DMS153 treated with DMSO at 0.1 percent for 48 hours (cell line): ENCODE results near the gene ZBTB20.
A peak's percentile ranks its signal among the peaks of the same experiment; 100 is the strongest.

Source experiments
- DNase-seq: peaks from one replicate; lab custom pipeline; 2025; ENCODE audit not compliant: unreplicated experiment; lab: John Stamatoyannopoulos, UW

Gene ZBTB20

DNA sequence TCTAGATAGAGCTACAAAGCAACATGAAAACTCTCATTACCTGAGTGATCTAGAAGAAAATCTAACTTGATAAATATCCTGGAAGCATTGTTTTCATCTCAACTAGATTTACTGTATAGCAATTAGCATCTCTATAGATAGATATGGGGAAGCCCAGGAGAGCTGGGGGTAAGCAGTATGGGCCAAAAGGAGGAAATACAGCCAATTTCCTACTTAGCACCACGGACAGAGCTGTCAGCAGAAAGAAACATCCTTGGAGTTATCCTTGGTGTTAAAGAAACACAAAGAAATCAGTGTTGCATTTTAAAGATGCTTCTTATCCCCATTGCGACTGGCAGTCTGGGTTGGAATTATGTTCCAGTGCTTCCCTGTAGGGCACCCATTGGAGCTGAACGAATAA lies 727.0 kb downstream of the ZBTB20 start:
- no peak for DNase-seq

DNA sequence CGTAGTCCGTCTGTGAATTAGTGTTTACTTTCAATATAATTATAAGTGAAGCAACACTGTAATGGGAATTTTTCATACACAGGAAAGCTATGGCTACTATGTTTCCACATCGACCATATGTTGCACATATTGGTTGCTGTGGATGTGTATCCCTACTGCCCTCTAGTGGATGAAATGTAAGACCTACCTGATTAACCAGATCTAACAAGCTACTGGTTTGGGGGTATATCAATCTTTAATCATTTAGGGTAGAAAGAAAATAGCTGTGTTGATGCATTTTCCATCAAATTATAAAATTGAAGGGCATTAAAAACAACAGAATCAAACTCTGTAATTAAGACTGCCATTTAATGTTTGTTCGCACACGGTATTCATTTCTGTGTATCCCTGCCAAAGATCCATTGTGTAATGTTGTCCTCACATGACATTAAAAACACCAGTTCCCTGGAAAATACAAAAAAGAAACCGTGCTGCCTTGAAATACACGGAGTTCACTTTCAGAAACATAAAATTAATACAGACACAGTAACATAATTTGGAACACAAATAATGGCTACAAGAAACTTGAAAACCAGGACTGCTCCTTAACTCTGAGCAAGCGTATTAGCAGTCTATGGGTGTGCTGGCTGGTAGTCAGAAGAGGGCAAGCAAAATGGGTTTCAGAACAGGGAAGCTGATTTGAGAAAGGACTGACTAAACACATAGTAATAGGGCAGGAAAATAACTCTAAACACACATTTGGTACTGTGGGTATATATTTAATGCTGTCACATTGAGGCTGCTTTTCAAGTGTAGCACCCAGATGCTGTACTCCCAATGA lies 728.2 kb downstream of the ZBTB20 start:
- DNase-seq = peak; percentile 63

DNA sequence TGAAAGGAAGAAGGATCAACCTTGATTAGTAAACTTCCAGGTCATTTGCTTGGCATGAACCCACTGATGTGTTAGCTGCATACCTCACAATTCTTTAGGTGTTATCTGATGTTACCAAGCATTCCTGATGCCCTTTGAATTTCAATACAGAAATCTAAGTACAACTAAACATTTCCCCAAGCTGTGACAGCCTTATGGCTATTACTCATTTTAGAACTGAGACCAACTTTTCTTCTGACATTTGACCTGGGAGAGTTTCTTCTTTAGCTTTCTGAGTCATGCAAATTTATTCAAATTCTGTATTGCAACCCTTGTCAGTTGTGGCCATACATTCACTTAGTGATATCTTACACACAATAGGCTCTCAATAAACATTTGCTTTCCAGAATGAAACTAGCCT lies 729.0 kb downstream of the ZBTB20 start:
- DNase-seq = no peak

DNA sequence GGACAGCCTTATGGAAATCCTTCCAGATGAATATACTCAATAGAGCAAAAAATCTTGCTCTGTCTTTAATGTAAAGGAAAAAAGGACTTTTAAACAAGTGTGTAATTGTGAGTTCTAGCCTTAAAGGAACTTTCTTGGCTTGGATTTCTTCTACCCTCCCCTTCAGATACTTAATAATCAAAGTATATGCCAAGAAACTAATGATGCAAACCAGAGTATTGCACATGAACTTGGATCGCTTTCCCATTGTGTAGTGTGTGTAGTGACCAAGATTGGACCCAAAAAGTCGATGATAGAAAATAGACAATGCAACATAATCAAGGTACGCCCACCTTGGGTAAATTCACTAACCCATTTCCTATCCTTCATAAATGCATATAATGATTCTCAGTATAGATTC lies 729.4 kb downstream of the ZBTB20 start:
- no peak for DNase-seq

DNA sequence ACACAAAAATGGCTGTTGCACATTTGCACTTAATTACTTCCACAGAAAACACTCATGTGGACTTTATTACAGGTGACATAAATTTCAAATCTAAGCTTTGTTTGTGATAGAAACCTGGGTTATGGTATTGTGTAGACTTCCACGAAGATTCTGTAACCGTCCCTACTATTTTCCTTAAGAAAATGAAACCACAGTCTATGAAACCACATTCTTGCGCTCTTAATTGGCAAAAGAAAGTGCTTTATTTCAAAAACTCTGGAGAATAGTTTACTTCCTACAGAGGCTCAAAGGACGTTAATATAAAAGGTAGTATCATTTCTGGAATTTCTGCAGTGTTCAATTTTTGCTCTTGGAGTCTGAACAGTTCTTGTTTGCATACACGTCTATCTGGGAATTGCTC lies 729.8 kb downstream of the ZBTB20 start:
- no peak for DNase-seq

DNA sequence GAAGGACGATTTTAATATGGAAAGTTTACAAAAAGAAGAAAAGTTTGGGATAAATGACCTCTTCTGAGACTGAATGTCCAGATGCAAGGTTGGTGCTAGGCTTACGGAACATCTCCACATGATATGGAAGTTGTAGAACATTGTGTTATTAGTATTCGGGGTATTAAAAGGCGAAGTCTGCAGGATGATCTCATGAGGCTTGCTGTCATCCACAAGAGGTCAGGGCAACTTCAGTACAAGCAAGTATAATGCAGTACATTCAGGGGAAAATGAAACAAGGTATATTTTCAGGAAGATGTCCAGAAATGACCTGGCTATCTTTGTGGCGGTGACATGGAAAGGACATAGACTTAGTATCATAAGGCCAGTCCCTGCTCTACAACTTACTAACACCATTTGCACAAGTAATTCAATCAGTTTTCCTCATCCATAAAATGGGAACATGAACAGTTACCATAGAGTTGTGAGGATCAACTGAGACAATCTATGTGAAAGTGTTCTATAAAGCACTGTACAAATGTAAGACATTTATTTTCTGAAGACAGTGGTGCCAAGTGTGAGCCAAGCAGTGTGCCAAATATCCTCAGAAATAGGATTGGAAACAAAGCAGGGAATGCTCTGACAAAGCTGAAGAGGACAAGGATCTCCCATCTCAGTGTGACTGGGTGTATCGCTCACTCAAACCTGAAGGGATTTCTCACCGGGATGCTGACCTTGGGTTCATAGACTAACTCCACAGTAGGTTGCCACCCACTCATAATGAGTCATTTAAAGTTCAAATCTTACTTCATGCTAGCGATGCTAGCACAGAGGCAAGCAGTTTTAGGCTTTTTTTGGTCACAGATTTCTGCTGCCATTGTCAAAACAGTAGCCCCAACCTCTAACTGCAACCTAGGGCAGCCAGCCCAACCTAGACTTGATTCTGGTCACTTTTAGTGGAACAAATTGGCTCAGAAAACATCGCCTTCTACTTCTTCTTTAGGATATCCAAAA lies 735.0 kb downstream of the ZBTB20 start:
- no peak for DNase-seq

DNA sequence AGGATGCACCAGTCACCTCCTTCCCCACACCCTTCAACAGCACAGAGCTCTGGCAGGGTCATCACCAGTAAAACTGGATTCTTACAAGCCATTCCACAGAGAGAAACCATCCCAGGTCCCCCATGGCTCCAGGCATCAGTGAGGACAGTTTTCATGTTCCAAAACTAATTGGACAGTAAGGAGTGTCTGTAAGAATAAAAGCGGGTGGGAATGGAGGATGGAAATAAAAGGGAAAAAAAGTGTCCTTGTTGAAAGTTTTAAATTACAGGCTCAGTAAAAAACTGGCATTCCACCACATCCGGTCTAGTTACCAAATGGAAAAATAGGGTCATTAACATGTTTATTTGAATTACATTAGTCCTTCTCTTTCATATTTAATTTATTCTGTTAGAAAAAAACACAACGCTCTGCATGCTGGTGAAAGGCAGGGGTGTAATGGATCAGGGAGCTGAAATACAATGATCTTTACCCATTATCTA lies 735.9 kb downstream of the ZBTB20 start:
- DNase-seq = no peak

DNA sequence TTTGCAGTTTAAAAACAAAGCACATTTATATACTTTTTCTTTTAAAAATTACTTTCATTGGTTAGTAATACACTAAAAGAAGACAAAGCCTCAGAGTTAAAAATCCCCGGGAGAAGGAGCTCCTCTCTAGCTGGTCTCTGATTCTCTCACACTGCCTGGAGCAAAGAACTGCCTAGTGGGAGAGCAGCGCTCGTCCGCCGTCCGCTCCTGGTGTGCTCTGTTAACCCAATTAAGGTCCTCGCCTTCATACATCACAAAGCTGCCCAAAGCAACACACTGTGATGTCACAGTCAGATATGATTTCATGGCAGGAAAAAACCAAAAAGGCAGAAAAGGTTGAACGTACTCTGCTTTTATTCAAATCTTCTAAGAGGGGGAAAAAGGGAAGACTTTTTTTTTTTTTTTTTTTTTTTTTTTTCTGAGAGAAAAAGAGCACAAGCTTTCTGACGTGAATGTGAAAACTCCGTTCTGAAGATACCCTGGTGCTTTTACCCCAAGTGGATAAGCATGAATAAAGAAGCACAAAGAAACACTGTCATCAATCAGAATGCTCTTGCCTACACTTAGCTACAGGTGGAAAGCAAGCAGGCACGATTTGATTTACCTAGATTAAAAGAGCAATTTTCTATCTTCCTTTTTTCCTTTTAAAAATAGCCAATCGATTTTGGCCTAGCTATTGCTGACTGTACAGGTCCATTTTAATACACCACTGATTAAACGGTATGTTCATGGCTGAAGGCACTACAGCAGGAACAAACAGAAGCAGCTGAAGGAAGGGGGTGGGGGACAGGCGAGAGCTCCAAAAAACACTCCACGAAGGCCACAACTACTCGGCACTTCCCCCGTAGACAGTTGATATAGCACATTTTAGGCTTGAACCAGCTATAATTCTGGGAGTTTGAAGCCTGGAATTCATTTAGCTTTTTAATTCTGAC lies 738.1 kb downstream of the ZBTB20 start:
- no peak for DNase-seq

DNA sequence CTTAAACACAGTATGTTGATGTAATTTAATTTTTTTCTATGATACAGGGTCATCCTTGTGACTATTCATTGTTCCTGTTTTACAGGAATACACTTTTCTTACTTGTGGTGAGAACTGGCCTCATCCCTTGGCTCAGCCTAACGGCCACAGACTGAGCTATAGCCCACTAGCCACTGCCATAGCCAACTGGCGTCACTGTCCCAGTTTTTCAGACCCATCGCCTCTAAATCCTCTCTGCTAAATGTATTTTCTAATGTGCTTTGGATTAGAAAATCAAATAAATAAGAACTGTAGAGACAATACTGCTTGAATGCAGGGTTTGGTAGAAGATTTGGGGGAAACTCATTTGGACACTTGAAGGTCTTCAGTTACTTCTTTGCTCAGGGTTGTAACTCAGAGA lies 740.2 kb downstream of the ZBTB20 start:
- no peak for DNase-seq

DNA sequence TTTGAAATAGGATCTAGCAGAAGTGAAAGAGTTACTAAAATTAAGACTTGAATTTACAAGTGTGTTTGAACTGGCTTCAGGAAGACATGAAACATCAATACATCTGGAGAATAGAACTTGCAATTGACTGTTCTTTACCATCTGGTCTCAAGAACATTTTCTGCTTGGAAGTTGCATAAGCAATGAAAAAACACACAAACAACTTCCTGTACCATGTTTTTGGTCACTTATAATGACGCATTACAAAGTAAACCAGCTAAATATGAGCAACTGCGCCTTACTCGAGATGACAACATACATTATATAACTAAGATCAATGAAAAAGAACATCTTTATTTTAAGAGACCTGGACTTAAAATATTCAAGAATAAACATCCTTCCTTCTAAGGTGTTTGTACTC lies 740.8 kb downstream of the ZBTB20 start:
- DNase-seq = no peak

DNA sequence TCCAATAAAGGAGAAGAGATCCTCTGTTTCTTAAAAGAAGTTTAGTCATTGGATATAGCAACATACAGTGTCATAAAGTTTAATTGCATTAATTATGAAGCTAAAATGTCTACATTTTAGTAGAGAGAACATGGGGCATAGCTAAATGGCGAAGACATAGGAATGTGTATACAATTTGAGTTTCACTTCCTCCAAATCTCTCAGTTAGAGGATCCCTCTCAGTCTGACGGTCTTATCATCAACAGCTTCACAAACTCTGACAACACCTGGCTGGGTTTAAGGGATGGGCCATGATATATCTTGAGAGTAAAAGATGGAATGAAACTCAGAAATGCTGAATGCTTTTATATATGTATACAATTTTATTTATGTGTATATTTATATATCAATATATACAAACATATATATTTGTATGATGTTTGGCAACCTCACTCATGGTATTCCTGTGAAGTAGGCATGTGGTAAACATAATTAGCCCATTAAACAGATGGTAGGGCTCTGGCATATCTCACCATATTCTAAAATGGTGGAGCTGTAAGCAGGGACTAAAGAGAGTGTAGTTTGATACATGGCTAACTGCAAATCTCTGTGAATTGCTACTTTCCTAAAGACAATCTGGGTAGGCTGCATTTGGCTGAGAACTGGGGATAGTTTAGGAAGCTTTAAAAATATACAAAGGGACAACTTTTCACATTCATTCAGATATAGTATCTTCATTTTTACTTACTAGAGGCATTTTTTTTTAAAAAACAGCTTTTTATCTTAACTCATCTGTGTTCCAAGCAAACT lies 741.7 kb downstream of the ZBTB20 start:
- no peak for DNase-seq

DNA sequence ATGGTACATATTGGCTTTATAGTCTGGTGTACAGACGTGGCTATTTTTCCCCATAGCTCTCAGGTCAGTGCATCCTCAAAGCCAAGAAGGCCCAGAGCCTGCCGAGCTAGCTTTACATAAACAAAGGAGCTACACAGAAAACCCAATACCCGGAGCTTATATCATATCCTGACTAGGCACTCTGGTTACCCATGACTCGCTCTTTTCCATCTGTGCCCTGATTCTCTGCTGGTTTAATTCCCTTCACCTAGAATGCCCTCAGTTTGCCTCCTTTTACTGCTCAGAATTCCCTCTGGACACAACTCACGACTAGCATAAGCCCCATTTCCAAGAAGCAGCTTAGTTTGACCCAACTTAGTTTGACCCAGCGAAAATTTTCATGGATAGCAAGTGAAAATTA lies 742.5 kb downstream of the ZBTB20 start:
- no peak for DNase-seq

DNA sequence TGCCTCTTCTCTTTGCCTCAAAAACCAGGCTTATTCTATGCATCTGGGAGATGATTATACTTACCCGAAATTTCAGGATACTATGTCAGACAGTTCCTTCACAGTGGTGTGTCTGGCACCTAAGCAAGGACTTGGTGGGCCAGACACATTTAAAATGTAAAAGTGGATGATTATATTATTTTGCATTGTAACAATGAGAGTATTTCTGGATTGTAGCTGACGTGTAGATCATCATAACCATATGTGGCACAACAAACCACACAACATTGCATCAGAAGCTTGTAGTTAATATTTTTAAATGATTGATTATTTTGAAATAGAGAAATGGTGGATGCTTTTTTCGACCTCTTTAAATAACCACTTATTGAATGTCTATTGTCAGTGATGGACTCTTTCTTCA lies 744.2 kb downstream of the ZBTB20 start:
- DNase-seq = no peak

DNA sequence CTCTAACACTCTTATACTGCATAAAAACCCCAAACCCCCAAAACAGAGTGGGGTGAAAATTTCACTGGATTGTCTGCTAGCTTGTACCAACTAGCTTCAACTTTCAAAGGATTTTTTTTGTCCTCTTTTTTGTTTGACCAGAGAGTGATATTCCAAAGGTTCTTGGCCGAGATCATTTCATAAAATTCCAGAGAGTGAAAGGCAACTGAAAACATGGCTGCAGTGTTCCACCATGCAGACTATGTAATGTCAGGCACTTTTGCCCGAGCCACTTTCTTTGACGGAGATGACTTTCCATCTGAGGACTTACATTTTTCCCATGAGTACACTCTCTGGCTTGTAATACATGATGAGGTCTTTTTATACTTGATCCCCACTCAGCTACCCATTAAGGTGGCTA lies 745.7 kb downstream of the ZBTB20 start:
- DNase-seq = no peak

DNA sequence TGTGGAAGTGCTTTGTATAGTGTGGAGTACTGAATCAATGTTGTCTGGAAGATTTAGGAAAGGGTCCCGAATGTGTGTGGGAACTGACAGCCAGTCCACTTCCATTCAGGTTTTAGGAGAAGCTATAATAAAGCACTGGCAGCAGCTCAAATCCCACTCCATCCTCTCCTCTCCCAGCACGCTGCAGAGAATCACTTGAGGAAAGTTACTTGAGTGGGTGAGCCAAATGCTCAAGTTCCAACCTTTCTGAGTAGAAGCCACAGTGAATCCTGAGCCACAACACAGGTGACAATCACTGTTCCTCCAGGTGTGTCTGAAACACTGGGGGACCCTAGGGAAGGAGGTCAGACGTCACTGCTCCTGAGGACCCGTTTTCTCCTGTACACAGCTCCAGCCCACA lies 746.7 kb downstream of the ZBTB20 start:
- no peak for DNase-seq

DNA sequence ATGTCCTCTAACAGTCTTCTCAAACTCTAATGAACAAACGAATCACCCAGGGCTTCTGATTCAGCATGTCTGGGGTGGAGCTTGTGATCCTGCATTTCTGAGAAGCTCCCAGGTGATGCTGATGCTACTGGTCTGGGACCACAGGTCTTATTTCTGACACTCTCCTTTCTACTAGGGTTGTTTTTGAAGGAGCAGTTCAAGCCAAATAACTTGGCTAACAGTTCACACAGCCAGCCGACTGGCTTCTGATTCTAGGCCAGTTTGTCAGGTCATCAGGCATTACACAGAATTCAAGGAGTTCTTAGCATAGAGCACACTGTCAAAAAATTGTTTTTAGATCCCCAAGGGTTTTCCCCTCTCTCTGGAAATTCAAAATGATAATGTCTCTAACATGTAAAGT lies 752.5 kb downstream of the ZBTB20 start:
- DNase-seq = no peak

DNA sequence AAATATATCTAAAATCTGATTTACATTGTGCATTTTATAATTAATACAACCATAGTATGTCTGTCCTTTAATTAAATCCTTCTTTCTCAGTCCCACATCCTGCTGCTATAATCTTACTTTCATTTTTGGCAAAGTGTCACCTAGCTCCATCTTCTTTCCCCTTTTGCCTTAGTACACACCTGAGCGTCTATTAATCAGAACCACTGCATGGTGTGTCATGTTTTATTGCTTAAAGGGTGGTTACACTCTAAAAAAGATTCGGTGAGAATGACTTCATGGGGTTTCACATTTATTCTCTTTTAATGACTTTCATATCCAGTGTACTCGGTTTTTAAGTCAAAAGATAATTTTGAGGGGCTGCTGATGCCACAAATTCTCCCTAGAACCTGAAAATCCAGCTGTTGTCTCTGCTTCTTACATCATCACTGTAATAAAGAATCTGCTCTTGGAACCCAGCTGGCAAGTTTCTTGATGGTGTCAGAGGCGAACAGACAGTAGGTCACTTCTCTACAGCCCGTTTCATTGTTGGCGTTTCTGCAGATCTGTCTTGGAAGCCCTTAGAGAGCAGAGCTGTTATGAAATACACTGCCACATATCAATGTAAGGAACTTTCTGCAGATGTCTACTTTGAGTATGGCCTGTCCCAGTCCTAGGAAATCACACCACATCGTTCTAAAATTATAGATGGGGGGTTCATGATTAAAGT lies 753.6 kb downstream of the ZBTB20 start:
- DNase-seq = no peak

DNA sequence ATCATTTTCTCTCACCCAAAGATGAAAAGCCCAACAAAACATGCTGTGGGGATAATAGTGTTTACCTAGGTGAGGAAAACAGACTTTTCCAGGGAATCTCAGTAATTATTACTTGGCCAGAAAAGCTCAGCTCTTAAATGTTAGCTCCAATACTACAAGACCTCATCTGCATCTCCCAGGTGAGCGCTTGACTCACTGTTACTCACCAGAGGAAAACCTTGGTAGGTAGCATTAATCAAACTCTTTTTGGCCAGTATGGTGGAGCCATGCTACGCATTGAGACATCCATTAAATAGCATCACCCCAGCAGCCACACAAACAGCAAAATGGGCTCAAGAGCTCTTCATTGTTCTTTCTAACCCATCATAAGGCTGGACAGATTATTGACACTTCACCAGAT lies 754.3 kb downstream of the ZBTB20 start:
- DNase-seq = no peak

DNA sequence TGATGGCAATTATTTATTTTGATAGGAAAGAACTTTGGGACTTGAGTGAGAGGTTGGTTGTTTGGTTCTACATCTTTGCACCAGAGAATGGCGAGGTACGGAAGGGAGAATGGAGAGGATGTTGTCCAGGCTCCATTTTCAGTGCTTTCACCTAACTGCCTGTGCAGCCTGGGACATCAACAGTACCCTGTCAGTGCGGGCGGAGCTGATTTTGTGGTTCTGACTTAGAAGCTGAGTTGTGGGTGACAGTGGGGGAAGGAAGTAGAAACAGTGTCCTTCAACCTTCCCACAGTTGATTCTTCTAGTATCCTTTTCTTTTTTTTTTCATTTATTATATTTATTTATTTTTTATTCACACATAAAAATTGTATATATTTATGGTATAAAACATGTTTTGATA lies 757.9 kb downstream of the ZBTB20 start:
- no peak for DNase-seq

DNA sequence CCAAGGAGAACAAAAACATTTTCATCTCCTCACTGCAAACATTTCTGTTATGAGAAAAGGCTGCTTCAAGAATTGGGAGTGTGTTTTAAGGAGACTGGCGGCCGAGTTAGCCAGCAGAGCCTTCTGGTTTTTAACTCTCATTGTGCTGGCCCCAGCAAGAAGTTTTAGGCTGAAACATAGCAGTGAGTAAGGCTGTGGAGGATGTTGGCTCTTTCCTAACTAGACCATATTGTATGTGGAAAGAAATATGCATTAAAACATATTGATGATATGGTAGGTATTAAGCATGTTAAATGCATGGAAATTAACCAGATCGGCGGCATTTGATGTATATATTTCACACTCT lies 762.6 kb downstream of the ZBTB20 start:
- DNase-seq = no peak
